RWPE2 (cell line): ENCODE data around the gene TEX13C.

Source experiments
- ATAC-seq: fragments of 200-7000 bp; cut with Tn5 transposase; 3 replicates; pipeline ENCODE4 v1.9.1; 2021; ENCODE audit warnings: low read depth
- DNase-seq: peaks from one replicate; pipeline ENCODE4 v3.0.0-alpha.2; 2020; ENCODE audit warnings: low spot score
- H3K27ac ChIP-seq: fragments of 450-650 bp; 2 replicates; pipeline ENCODE4 v1.5.1; 2017; ENCODE audit warnings: mild to moderate bottlenecking; ENCODE audit not compliant: poor library complexity, severe bottlenecking
- H3K27me3 ChIP-seq: fragments of 250-450 bp; sonication (Bioruptor Pico); 2 replicates; pipeline ENCODE4 v1.5.1; 2021; ENCODE audit warnings: mild to moderate bottlenecking, moderate library complexity; ENCODE audit not compliant: insufficient read depth, poor library complexity, severe bottlenecking
- H3K36me3 ChIP-seq: fragments of 250-450 bp; sonication (Bioruptor Pico); 2 replicates; pipeline ENCODE4 v1.5.1; 2020; ENCODE audit warnings: low read depth, mild to moderate bottlenecking, moderate library complexity
- H3K4me1 ChIP-seq: fragments of 250-450 bp; sonication (Bioruptor Pico); 2 replicates; pipeline ENCODE4 v1.5.1; 2021; ENCODE audit warnings: mild to moderate bottlenecking, moderate library complexity; ENCODE audit not compliant: insufficient read depth, poor library complexity, severe bottlenecking
- H3K4me3 ChIP-seq: fragments of 250-450 bp; sonication (Bioruptor Pico); 2 replicates; pipeline ENCODE4 v1.5.1; 2021; ENCODE audit warnings: mild to moderate bottlenecking, moderate library complexity; ENCODE audit not compliant: severe bottlenecking
- H3K9me3 ChIP-seq: fragments of 250-450 bp; sonication (Bioruptor Pico); 2 replicates; pipeline ENCODE4 v1.5.1; 2021; ENCODE audit warnings: mild to moderate bottlenecking, moderate library complexity; ENCODE audit not compliant: severe bottlenecking
- TF ChIP-seq, protein P1 (sequence below): fragments of 450-650 bp; IDR thresholded peaks from one replicate; pipeline ENCODE4 v1.5.1; 2017; ENCODE audit warnings: mild to moderate bottlenecking, moderate library complexity; ENCODE audit not compliant: poor library complexity, severe bottlenecking

TEX13C gene

DNA sequence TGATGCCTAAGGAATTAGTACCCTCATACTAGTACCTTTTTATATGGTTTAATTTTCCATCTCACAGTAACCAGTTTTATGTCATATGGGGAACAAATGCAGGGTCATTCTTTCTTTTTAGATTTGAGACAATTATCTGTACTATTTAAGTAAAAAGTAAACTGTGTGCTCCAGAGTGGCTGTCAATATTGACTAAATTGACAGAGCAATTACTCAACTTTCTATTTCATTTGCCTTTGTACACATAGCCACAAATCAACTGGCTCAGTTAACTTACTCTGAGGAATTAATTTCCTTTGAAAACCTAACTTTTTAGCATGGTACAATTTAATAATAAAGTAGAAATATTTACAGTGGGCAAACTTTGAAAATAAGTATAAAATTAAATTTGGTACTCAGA is 28.5 kb upstream of the TEX13C start:
- Histone ChIP-seq H3K4me3 (no peak overlapping the region), H3K36me3 (no peaks in the 10 kb centered on the region), H3K27ac (no peak overlapping the region), H3K4me1 (no peaks in the 10 kb centered on the region), H3K9me3 (no peaks in the 10 kb centered on the region), H3K27me3 (no peaks in the 10 kb centered on the region)
- ATAC-seq (no peak), DNase-seq (no peak)
- TF ChIP-seq, protein P1, sequence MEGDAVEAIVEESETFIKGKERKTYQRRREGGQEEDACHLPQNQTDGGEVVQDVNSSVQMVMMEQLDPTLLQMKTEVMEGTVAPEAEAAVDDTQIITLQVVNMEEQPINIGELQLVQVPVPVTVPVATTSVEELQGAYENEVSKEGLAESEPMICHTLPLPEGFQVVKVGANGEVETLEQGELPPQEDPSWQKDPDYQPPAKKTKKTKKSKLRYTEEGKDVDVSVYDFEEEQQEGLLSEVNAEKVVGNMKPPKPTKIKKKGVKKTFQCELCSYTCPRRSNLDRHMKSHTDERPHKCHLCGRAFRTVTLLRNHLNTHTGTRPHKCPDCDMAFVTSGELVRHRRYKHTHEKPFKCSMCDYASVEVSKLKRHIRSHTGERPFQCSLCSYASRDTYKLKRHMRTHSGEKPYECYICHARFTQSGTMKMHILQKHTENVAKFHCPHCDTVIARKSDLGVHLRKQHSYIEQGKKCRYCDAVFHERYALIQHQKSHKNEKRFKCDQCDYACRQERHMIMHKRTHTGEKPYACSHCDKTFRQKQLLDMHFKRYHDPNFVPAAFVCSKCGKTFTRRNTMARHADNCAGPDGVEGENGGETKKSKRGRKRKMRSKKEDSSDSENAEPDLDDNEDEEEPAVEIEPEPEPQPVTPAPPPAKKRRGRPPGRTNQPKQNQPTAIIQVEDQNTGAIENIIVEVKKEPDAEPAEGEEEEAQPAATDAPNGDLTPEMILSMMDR = no peak

DNA sequence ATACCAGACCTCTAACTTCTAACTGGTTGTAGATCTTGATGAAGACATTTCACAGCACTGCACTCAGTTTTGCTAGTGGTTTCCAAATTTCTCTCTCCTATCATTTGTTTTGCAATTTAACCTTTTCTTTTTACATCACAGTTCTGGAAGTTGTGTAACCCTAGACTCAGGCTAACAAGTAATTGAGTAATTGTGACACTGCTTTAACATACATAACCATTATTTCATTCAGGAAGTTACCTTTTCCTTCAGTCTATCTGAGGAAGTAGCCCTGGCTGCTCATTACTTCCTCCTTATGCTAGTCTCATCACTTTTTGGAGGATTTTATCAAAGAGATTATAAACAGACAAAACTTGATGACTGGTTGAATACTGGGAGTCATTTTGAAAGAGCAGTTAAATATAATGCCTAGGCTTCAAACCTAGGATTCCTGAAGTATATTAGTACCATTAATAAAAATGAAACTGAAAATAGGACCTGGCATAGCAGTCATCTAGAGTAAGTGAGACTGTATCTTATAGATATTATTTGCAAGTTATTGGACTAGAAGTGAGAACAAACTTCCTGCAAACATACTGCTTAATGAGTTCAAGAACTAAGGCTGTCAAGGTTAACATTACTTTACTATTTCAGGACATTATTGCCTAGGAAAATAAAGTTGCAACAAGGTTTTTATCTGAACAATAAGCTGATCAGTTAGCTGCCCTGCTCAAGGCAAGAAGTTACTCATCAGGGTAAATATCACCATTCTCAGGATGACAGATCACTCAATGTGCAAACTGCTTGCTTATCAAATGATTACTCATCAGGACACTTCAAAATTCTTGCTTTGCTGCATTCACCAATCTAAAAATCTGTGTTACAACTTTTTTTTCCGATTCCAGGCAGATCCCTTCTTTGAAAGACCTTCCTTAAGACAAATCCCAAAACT is 25.6 kb upstream of the TEX13C start:
- no peaks in the 10 kb centered on the region for H3K9me3 ChIP-seq
- no peak for DNase-seq
- H3K27ac ChIP-seq = no peak overlapping the region
- H3K27me3 ChIP-seq = no peaks in the 10 kb centered on the region
- no peaks in the 10 kb centered on the region for H3K4me1 ChIP-seq
- ATAC-seq = peak; percentile 72
- TF ChIP-seq, protein P1 = no peak
- H3K36me3 ChIP-seq = no peaks in the 10 kb centered on the region
- H3K4me3 ChIP-seq = no peak overlapping the region

DNA sequence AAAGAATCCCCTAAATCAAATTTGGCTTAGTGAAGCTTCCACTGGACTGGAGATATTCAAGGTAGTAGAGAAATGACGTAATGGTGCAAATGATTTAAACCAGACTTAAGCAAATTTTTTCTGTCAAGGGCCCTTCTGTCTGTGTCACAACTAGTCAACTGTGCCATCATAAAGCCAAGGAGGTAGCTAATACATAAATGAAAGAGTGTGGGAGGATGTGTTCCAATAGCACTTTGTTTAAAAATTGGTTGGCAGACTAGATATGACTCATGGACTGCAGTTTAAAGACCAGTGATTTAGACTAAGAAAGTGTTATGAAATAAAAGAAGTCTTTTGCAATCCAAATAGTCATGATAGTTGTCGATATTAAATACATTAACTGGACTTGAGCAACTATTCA is 24.3 kb upstream of the TEX13C start:
- no peaks in the 10 kb centered on the region for H3K9me3 ChIP-seq
- H3K4me3 ChIP-seq = no peak overlapping the region
- no peaks in the 10 kb centered on the region for H3K4me1 ChIP-seq
- ATAC-seq = no peak
- TF ChIP-seq, protein P1 = no peak
- DNase-seq = no peak
- H3K36me3 ChIP-seq = no peaks in the 10 kb centered on the region
- no peaks in the 10 kb centered on the region for H3K27me3 ChIP-seq
- no peak overlapping the region for H3K27ac ChIP-seq

DNA sequence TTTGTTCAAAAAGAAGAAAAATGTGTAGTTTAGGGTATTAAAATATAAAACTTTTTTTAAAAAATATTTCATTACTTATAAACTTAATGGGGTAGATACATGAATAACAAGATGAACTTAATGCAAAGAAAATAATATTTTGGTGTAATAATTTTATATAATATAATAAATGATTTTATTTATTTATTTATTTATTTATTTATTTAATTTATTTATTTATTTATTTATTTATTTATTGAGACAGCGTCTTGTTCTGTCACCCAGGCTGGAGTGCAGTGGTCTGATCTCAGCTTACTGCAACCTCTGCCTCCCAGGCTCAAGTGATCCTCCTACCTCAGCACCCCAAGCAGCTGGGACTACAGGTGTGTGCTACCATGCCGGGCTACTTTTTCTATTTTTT is 20.8 kb upstream of the TEX13C start:
- no peak overlapping the region for H3K4me3 ChIP-seq
- no peaks in the 10 kb centered on the region for H3K27me3 ChIP-seq
- ATAC-seq (no peak), DNase-seq (no peak)
- no peaks in the 10 kb centered on the region for H3K36me3 ChIP-seq
- TF ChIP-seq, protein P1 = no peak
- no peak overlapping the region for H3K27ac ChIP-seq
- no peaks in the 10 kb centered on the region for H3K9me3 ChIP-seq
- no peaks in the 10 kb centered on the region for H3K4me1 ChIP-seq

DNA sequence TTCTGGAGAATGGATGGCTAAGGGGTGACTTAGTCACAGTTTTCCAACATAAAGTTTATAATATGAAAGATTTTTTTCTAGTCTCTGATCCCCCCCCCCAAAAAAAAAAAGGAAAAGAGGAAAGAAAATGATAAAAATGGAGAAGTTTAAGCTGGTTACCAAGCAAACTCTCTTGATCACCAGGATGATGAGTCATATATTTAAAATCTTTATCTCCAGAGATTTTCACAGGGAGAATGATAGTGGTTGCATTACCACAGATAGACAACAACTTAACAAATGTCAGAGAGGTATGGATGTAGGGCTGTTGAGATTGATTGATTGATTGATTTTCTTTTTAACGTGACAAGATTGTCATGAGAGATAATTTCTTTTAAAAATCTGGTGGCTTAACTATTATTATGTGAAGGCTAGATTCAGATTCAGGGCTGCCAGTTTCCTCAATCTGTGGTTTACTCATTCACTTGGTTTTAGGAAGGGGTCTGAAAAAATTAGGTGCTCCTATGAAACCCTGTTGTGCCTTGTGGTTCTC is 13.3 kb upstream of the TEX13C start:
- H3K4me3 ChIP-seq = no peak overlapping the region
- H3K4me1 ChIP-seq = no peaks in the 10 kb centered on the region
- H3K27ac ChIP-seq = no peak overlapping the region
- H3K9me3 ChIP-seq = no peaks in the 10 kb centered on the region
- TF ChIP-seq, protein P1 = no peak
- DNase-seq (no peak), ATAC-seq (no peak)
- H3K27me3 ChIP-seq = no peaks in the 10 kb centered on the region
- no peaks in the 10 kb centered on the region for H3K36me3 ChIP-seq
